ENCODE results near the gene HIP1. TPM values are rescaled to one million over a fixed set of nuclear protein-coding genes. Genes with fewer than 3 reads are reported as not detected.

Gene HIP1
- total RNA-seq, 4 donors from 2014 or later, result 15.8 to 33.2 (median 22.8) TPM

DNA sequence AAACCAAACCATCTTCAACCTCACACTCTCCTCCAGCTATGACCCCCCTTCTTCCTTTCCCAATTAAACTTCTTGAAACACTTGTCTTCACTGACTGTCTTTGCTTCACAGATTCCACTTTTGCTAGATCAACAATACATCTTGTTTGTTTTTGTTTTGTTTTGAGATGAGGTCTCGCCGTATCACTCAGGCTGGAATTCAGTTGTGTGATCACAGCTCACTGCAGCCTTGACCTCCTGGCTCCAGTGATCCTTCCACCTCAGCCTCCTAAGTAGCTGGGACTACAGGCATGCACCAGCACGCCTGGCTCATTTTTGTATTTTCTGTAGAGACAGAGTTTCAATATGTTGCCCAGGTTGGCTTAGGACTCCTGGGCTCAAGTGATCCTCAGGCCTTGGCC, 59.7 kb downstream of the HIP1 start:
- no peak overlapping the region for H3K4me3 ChIP-seq
- intact Hi-C loops (cut with DNase I), result no loop called here
- H3K27ac ChIP-seq (replicated peaks in 1 of 4), result no peak overlapping the region
- no peaks in the 10 kb centered on the region for H3K27me3 ChIP-seq
- H3K4me1 ChIP-seq, result no peaks in the 10 kb centered on the region
- no peaks in the 10 kb centered on the region for H3K36me3 ChIP-seq
- TF ChIP-seq POLR2AphosphoS5 (IDR thresholded peaks at IDR 0.05) (no peak), EP300 (IDR thresholded peaks at IDR 0.05) (no peak), POLR2A (IDR thresholded peaks at IDR 0.05; ENCODE audit: low read depth) (no peak)
- TF ChIP-seq, protein P1, sequence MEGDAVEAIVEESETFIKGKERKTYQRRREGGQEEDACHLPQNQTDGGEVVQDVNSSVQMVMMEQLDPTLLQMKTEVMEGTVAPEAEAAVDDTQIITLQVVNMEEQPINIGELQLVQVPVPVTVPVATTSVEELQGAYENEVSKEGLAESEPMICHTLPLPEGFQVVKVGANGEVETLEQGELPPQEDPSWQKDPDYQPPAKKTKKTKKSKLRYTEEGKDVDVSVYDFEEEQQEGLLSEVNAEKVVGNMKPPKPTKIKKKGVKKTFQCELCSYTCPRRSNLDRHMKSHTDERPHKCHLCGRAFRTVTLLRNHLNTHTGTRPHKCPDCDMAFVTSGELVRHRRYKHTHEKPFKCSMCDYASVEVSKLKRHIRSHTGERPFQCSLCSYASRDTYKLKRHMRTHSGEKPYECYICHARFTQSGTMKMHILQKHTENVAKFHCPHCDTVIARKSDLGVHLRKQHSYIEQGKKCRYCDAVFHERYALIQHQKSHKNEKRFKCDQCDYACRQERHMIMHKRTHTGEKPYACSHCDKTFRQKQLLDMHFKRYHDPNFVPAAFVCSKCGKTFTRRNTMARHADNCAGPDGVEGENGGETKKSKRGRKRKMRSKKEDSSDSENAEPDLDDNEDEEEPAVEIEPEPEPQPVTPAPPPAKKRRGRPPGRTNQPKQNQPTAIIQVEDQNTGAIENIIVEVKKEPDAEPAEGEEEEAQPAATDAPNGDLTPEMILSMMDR (IDR thresholded peaks at IDR 0.05), result no peak
- WGBS, result 90% methylated on average over 3 of the region's 3 CpGs
- no peak for DNase-seq (ENCODE audit: extremely low spot score)
- H3K9me3 ChIP-seq, result peaks cover 0 to 10% (median 4%) of the 10 kb centered on the region in 4 donors

DNA sequence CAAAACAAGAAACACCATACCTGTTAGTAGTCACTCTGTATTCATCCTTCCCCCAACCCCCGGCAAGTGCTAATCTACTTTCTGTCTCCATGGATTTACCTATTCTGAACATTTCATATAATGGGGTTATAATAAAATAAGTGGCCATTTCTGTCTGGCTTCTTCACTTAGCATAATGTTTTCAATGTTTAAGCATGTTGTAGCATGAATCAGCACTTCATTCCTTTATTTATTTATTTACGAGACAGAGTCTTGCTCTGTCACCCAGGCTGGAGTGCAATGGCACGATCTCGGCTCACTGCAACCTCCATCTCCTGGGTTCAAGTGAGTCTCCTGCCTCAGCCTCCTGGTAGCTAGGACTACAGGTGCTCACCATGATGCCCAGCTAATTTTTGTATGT, 69.2 kb downstream of the HIP1 start:
- Histone ChIP-seq H3K9me3 (peaks cover 0 to 2% (median 0%) of the 10 kb centered on the region in 4 donors), H3K4me3 (no peak overlapping the region), H3K4me1 (peaks cover 0 to 37% (median 25%) of the 10 kb centered on the region in 4 donors), H3K27me3 (no peaks in the 10 kb centered on the region), H3K27ac (replicated peaks in 1 of 4) (peak overlapping the region in 1 of 4 donors; percentile 80), H3K36me3 (no peaks in the 10 kb centered on the region)
- no peak for DNase-seq (ENCODE audit: extremely low spot score)
- TF ChIP-seq POLR2AphosphoS5 (IDR thresholded peaks at IDR 0.05), result no peak
- no peak for TF ChIP-seq POLR2A (IDR thresholded peaks at IDR 0.05; ENCODE audit: low read depth)
- no peak for TF ChIP-seq EP300 (IDR thresholded peaks at IDR 0.05)
- TF ChIP-seq, protein P1 (IDR thresholded peaks at IDR 0.05), result no peak
- 78% methylated on average over 4 of the region's 4 CpGs for WGBS
- intact Hi-C loops (cut with DNase I), result no loop called here

DNA sequence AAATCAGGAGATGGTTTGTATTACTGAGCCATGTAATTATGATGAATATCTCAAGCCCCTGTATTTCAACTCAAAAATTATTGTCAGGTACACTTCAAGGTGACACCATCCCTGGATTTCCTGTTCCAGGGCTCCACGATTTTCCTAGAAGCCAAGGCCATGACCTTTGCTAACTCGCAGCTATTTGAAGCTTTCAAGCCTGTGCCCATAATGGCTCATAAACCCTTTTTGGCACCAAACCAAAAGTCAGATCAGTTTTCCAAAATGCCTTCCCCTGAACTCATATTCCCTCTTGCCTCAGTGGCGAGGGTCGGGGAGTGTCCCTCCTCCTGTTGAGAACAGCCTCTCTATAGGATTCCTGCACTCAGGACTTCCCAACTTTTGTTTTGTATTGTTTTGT, 70.8 kb downstream of the HIP1 start:
- Histone ChIP-seq H3K27ac (replicated peaks in 1 of 4) (peak overlapping the region in 1 of 4 donors; percentile 9), H3K4me3 (no peak overlapping the region), H3K4me1 (peaks cover 0 to 37% (median 25%) of the 10 kb centered on the region in 4 donors), H3K36me3 (no peaks in the 10 kb centered on the region), H3K9me3 (no peaks in the 10 kb centered on the region), H3K27me3 (no peaks in the 10 kb centered on the region)
- DNase-seq (ENCODE audit: extremely low spot score), result no peak
- intact Hi-C loops (cut with DNase I), result no loop called here
- no peak for TF ChIP-seq EP300 (IDR thresholded peaks at IDR 0.05)
- TF ChIP-seq POLR2AphosphoS5 (IDR thresholded peaks at IDR 0.05), result no peak
- TF ChIP-seq POLR2A (IDR thresholded peaks at IDR 0.05; ENCODE audit: low read depth), result no peak
- TF ChIP-seq, protein P1 (IDR thresholded peaks at IDR 0.05), result no peak
- WGBS, result 76% methylated on average over 4 of the region's 4 CpGs

DNA sequence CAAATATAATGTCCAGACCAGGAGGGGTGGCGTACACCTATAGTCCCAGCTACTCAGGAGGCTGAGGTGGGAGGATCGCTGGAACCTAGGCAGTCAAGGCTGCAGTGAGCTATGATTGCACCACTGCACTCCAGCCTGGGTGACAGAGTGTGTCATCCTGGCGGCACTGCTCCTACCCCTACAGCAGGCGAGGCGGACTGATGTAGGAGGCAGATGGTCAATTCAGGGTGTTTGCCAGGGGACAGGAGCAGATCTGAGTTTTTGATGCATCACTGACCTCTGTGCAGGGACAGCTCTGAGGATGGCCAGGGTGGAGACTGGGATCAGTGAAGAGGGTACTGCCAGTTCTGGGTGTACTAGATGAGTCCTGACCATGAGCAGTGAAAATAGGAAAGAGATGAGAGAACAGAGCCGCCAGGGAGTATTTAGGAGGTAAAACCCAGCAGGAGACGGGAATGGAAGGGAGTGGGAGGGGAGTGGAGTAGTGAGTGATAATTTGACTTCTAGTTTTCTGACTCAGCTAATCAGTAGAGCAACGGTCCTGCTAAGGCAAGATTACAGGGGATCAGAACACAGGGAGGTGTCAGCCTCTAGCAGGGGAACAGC, 75.3 kb downstream of the HIP1 start:
- peaks cover 0 to 20% (median 17%) of the 10 kb centered on the region in 4 donors for H3K4me1 ChIP-seq
- TF ChIP-seq, protein P1 (IDR thresholded peaks at IDR 0.05), result no peak
- no peak for TF ChIP-seq POLR2A (IDR thresholded peaks at IDR 0.05; ENCODE audit: low read depth)
- TF ChIP-seq POLR2AphosphoS5 (IDR thresholded peaks at IDR 0.05), result no peak
- TF ChIP-seq EP300 (IDR thresholded peaks at IDR 0.05), result no peak
- DNase-seq (ENCODE audit: extremely low spot score), result no peak
- intact Hi-C loops (cut with DNase I), result no loop called here
- H3K27ac ChIP-seq (replicated peaks in 1 of 4), result no peak overlapping the region
- H3K9me3 ChIP-seq, result no peaks in the 10 kb centered on the region
- no peak overlapping the region for H3K4me3 ChIP-seq
- no peaks in the 10 kb centered on the region for H3K36me3 ChIP-seq
- H3K27me3 ChIP-seq, result no peaks in the 10 kb centered on the region
- 86% methylated on average over 8 of the region's 8 CpGs for WGBS

All from esophagus muscularis mucosa (tissue), 4 donors.